Activated CD4-positive, alpha-beta T cell treated with anti-CD3 and anti-CD28 coated beads for 36 hours (primary cell): ENCODE results near the gene FUT3. TPM values are rescaled to one million over a fixed set of nuclear protein-coding genes. Genes with fewer than 3 reads are reported as not detected.

Experiments
- ATAC-seq: fragments of 200-7000 bp; cut with Tn5 transposase; one replicate; pipeline ENCODE4 v1.10.0; 2021; ENCODE audit warnings: mild to moderate bottlenecking, moderate library complexity
- CTCF ChIA-PET: fragments of 350-600 bp; sonication (Branson Sonifier 250); formaldehyde crosslinking; loops from one replicate; lab custom pipeline; 2021; ENCODE audit warnings: antibody characterized with exemption; lab: Charles Lee
- POLR2A ChIA-PET: fragments of 350-600 bp; sonication (Branson Sonifier 250); formaldehyde crosslinking; loops from one replicate; lab custom pipeline; 2021; ENCODE audit warnings: antibody characterized with exemption, inconsistent platforms; lab: Charles Lee
- DNase-seq: peaks from one replicate; pipeline ENCODE4 v3.0.0-alpha.2; 2020
- H3K27ac Mint-ChIP-seq: one replicate; pipeline ENCODE4 v1.8.0; 2021; ENCODE audit warnings: mixed read lengths
- H3K27me3 Mint-ChIP-seq: one replicate; pipeline ENCODE4 v1.8.0; 2021; ENCODE audit warnings: mixed read lengths
- H3K36me3 Mint-ChIP-seq: one replicate; pipeline ENCODE4 v1.8.0; 2021; ENCODE audit warnings: low read depth, mixed read lengths
- H3K4me1 Mint-ChIP-seq: one replicate; pipeline ENCODE4 v1.8.0; 2021; ENCODE audit warnings: mixed read lengths
- H3K4me3 Mint-ChIP-seq: one replicate; pipeline ENCODE4 v1.8.0; 2021; ENCODE audit warnings: mild to moderate bottlenecking, moderate library complexity, mixed read lengths
- H3K9me3 Mint-ChIP-seq: one replicate; pipeline ENCODE4 v1.8.0; 2021; ENCODE audit warnings: low read depth, mixed read lengths
- intact Hi-C, 2 experiments: fragments of 100-400 bp; cut with DNase I in 1 of 2; cut with micrococcal nuclease in 1 of 2; formaldehyde crosslinking; loops; one replicate each; pipeline versions ENCODE4 v1.14.2 to v1.15.1; 2022 to 2024; cut with DNase I, micrococcal nuclease
- total RNA-seq, 2 experiments: library from RNA; stranded (reverse); gene quantifications; one replicate each; pipeline ENCODE4 v1.2.3, GENCODE V29; 2021

FUT3 gene
- total RNA-seq, result not detected

GRCh38 chr19:5851302-5851701, at the start of gene FUT3:
Gene FUT3, minus strand, starts transcription at chr19:5851449.
- intact Hi-C loops, result no loop called here
- Mint-ChIP-seq H3K27me3 (no peaks in the 10 kb centered on the region), H3K4me1 (no peaks in the 10 kb centered on the region), H3K9me3 (no peaks in the 10 kb centered on the region), H3K36me3 (no peaks in the 10 kb centered on the region), H3K4me3 (no peak within 1 kb of the TSS), H3K27ac (no peak within 1 kb of the TSS)
- POLR2A ChIA-PET, result no interaction called here
- no peak for DNase-seq
- CTCF ChIA-PET, result interaction anchor here (0.6 kb wide), 1 partner anchor 12 kb away, joined by 3 read pairs; no protein-coding TSS in a partner anchor
- ATAC-seq, result no peak

DNA sequence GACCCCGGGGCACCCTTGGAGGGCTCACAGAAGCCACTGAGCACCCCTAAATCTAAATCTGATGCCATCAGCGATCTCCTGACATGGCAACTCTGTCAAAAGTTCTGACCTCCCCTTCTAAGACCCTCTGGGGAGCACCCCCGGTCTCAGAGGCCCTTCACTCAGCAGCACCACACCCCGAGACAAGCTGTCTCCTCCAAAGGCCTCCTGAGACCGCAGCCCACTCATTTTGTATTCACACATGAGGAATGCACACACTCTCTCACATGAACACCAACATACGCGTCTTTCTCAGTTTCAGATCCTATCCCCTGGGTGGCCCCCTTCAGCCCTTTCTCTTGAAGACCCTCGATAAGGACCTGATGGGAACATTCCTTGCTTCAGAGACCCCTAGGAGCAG, 49.7 kb upstream of the FUT3 start:
- Mint-ChIP-seq H3K36me3 (peaks cover 8% of the 10 kb centered on the region), H3K27me3 (no peaks in the 10 kb centered on the region), H3K4me1 (peaks cover 18% of the 10 kb centered on the region), H3K4me3 (peak overlapping the region; percentile 3), H3K27ac (peak overlapping the region; percentile 58), H3K9me3 (no peaks in the 10 kb centered on the region)
- CTCF ChIA-PET, result no interaction called here
- POLR2A ChIA-PET, result no interaction called here
- intact Hi-C loops, result loop anchor here (5.0 to 10.0 kb wide), 4 partner anchors 471 to 1834 kb away; partner anchors contain the start of genes ALKBH7 (in 1 of the 2), CHAF1A (in 1 of the 2), SH3GL1 (in 1 of the 2) and ZBTB7A (in 1 of the 2)
- DNase-seq, result no peak
- no peak for ATAC-seq

GRCh38 chr19:5899728-5900526, 48.7 kb upstream of the FUT3 start:
- no peak for DNase-seq
- POLR2A ChIA-PET, result interaction anchor here (0.8 kb wide), 1 partner anchor 49 kb away, joined by 4 read pairs; no protein-coding TSS in a partner anchor
- Mint-ChIP-seq H3K4me1 (peaks cover 16% of the 10 kb centered on the region), H3K27ac (no peak overlapping the region), H3K36me3 (peaks cover 11% of the 10 kb centered on the region), H3K27me3 (no peaks in the 10 kb centered on the region), H3K4me3 (no peak overlapping the region), H3K9me3 (no peaks in the 10 kb centered on the region)
- ATAC-seq, result no peak
- intact Hi-C loops, result loop anchor here (5.0 to 10.0 kb wide), 4 partner anchors 472 to 1833 kb away; partner anchors contain the start of genes ALKBH7 (in 1 of the 2), CHAF1A (in 1 of the 2), SH3GL1 (in 1 of the 2) and ZBTB7A (in 1 of the 2)
- CTCF ChIA-PET, result interaction anchor here (0.6 kb wide), 1 partner anchor 13 kb away, joined by 3 read pairs; no protein-coding TSS in a partner anchor

DNA sequence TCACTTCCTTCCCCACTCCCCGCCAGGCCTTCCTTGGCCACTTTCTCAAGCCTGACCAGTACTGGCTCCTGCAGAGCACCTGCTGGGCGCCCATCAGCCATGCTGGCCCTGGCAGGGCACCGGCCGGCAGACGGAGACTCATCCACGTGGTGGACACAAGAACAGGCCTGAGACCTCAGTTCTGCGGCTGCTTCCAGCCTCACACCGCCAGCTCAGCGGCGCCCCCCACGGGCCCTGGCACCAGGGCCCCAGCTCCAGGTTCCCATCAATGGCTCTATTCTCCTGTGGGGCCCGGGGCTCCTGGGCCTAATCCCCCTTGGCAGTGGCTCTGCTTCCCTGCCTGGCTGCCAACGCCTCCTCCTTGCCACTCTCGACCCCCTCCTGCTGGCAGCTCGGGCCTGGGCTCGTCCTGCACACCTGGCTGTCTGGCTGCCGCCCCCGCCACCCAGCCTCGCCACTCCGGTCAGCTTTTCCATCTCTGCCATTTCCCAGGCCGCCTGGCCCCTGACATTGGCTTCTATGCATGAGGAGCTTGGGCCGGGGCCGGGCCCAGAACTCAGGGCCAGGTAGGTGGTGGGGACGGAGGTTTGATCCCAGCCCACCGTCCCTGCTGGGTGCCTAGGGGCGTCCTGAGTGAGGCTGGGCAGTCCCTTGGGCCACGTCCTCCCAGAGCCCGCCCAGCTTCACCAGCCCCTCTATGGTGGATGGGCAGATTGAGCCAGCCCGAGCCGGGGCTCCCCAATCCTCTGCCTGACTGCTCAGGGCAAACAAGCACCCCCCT, 46.1 kb upstream of the FUT3 start:
- Mint-ChIP-seq H3K9me3 (no peaks in the 10 kb centered on the region), H3K4me1 (peaks cover 13% of the 10 kb centered on the region), H3K27me3 (no peaks in the 10 kb centered on the region), H3K4me3 (no peak overlapping the region), H3K27ac (no peak overlapping the region), H3K36me3 (peaks cover 11% of the 10 kb centered on the region)
- no peak for ATAC-seq
- ChIA-PET POLR2A (interaction anchor here (0.6 kb wide), 1 partner anchor 378 kb away, joined by 4 read pairs; no protein-coding TSS in a partner anchor), CTCF (no interaction called here)
- intact Hi-C loops, result no loop called here
- DNase-seq, result no peak

DNA sequence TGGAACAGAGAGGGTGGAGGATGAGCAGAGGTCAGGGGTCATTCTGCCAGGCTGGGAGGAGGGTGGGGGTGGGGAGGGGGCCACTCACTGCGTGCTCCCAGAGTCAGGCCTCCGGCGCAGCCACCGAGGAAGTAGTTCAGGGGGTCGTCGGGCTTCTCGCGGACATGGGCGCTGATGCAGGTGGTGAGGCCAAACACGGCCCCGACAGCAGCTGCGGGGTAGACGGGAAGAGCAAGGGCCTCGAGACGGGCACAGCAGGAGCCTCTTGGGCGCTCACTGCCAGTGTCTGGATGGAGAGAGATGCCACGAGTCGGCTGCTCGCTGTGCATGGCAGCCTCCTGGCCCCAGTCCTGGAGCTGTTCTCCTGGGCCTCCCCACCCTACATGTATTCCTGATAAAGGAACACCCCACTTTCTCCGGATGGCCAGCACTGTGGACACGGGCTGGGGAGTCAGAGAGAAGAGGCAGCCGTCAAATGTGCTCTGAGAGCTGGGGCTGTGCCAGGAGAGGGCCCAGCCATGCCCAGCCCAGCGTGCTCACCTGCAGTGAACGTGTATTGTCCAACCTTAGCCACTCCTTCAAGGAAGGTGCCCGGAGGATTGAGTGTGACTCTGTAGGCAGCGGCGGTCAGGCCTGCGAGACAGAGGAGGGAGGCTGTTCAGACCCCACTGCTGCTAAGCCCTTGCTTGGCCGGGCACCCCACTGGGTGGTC, 45.3 kb upstream of the FUT3 start:
- no peak overlapping the region for H3K27ac Mint-ChIP-seq
- ATAC-seq, result no peak
- intact Hi-C loops, result no loop called here
- H3K4me3 Mint-ChIP-seq, result no peak overlapping the region
- H3K27me3 Mint-ChIP-seq, result no peaks in the 10 kb centered on the region
- H3K36me3 Mint-ChIP-seq, result peaks cover 11% of the 10 kb centered on the region
- DNase-seq, result no peak
- ChIA-PET POLR2A (interaction anchor here (0.6 kb wide), 1 partner anchor 377 kb away, joined by 4 read pairs; no protein-coding TSS in a partner anchor), CTCF (no interaction called here)
- H3K4me1 Mint-ChIP-seq, result peaks cover 10% of the 10 kb centered on the region
- no peaks in the 10 kb centered on the region for H3K9me3 Mint-ChIP-seq

DNA sequence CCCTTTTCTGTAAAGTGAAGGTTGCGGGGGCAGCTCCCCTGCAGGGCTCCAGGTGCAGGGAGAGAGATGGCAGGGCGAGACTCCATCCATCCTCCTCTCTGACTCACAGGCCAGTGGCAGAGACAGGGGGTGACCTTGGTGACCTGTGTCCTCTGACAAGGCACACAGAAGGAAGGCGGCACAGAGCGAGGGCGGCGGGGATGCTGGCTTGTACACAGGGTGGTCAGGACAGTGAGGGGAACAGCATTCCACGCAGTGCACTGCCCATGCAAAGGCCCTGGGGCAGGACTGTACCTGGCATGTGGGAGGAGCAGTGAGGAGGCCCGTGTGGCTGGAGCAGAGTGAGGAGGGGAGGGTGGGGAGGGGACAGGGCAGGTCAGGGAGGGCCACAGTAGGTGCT, 44.6 kb upstream of the FUT3 start:
- Mint-ChIP-seq H3K36me3 (peaks cover 8% of the 10 kb centered on the region), H3K4me1 (peaks cover 5% of the 10 kb centered on the region), H3K27me3 (no peaks in the 10 kb centered on the region), H3K9me3 (no peaks in the 10 kb centered on the region), H3K27ac (no peak overlapping the region), H3K4me3 (no peak overlapping the region)
- intact Hi-C loops, result no loop called here
- ATAC-seq (no peak), DNase-seq (no peak)
- ChIA-PET POLR2A (no interaction called here), CTCF (no interaction called here)

DNA sequence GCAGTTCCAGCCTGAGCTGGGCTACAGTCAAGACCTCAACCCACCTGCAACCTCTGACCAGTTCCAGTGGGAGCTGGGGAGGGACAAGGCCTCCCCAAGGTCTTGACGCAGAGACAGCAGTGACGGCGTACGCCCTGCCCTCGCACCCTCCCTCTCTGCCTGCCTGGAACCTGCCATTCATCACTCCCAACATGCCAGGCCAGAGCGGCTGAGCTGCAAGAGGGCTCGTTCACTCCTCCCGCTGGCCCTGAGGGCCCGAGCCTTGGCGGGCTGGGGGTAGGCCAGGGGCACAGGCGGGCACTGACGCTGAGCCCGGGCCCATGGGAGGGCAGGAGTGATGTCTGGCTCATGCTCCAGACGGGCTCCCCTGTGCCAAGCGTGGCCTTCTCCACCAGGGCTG, 44.2 kb upstream of the FUT3 start:
- POLR2A ChIA-PET, result no interaction called here
- H3K27me3 Mint-ChIP-seq, result no peaks in the 10 kb centered on the region
- no peak overlapping the region for H3K4me3 Mint-ChIP-seq
- no peak overlapping the region for H3K27ac Mint-ChIP-seq
- no peak for DNase-seq
- no peak for ATAC-seq
- H3K4me1 Mint-ChIP-seq, result peaks cover 4% of the 10 kb centered on the region
- intact Hi-C loops, result no loop called here
- H3K36me3 Mint-ChIP-seq, result peaks cover 7% of the 10 kb centered on the region
- CTCF ChIA-PET, result no interaction called here
- H3K9me3 Mint-ChIP-seq, result no peaks in the 10 kb centered on the region

DNA sequence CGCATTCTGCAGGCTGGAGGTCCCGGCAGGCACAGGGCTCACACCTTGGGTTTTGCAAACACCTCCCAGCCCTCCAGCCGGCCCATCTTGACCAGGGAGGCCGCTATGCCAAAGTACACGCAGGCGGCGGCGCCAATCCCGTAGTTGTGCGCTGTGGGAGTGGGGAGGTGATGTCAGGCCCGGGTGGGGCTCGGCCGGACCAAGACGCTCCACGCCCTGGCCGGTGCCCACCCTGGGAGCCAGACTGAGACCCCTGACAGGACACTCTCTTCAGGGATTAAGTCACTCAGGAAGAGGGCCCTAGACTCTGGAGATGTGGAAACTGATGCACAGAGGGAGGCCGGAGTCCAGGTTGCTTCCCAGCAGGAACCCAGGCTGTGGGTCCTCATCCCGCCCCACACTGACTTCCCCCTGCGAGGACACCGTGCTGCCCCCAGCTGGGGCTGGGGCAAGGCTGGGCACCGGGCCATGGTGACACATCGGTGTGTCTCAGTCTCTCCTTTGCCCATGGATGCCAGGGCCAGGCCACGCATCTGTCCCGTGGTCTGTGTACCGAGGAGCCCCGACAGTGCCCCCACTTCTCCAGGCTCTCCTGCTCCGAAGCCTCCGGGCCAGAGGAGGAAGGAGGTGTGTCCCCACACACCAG, 43.6 kb upstream of the FUT3 start:
- H3K36me3 Mint-ChIP-seq, result peaks cover 4% of the 10 kb centered on the region
- ATAC-seq, result no peak
- intact Hi-C loops, result no loop called here
- ChIA-PET CTCF (no interaction called here), POLR2A (no interaction called here)
- H3K27me3 Mint-ChIP-seq, result no peaks in the 10 kb centered on the region
- H3K27ac Mint-ChIP-seq, result no peak overlapping the region
- no peaks in the 10 kb centered on the region for H3K4me1 Mint-ChIP-seq
- DNase-seq, result no peak
- H3K4me3 Mint-ChIP-seq, result no peak overlapping the region
- H3K9me3 Mint-ChIP-seq, result no peaks in the 10 kb centered on the region

- Mint-ChIP-seq H3K27ac (no peak overlapping the region), H3K9me3 (no peaks in the 10 kb centered on the region), H3K4me1 (no peaks in the 10 kb centered on the region), H3K4me3 (no peak overlapping the region), H3K27me3 (no peaks in the 10 kb centered on the region), H3K36me3 (peaks cover 4% of the 10 kb centered on the region)
- intact Hi-C loops, result no loop called here
- CTCF ChIA-PET, result interaction anchor here (1.4 kb wide), 1 partner anchor 8 kb away, joined by 4 read pairs; no protein-coding TSS in a partner anchor
- DNase-seq, result no peak
- POLR2A ChIA-PET, result no interaction called here
- ATAC-seq, result no peak
These were observed 42.9 kb upstream of the FUT3 start for GRCh38 chr19:5893907-5894703.

DNA sequence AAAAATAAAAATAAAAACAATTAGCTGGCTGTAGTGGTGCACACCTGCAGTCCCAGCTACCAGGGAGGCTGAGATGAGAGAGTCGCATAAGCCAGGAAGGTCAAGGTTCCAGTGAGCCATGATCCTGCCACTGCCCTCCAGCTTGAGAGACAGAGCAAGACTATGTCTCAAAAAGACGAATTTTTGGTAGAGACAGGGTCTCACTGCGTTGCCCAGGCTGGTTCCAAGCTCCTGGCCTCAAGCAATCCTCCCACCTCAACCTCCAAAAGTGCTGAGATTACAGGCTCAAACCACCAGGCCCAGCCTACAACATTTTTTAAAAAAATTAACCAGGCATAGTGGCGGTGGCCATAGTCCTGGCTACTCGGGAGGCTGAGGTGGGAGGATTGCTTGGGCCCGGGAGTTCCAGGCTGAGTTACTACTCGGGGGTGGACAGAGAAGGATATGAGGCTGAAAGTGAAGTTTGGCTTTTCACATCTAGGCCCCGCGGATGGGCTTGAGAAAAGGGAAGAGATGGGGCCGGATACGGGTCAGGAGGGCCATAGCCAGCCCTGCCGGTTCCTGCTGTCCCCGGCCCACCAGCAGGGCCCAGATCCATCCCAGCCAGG, 42.2 kb upstream of the FUT3 start:
- H3K36me3 Mint-ChIP-seq, result peaks cover 4% of the 10 kb centered on the region
- H3K27ac Mint-ChIP-seq, result no peak overlapping the region
- CTCF ChIA-PET, result interaction anchor here (0.6 to 2.5 kb wide), 3 partner anchors 9 to 469 kb away, joined by 3 to 10 read pairs (median 4); no protein-coding TSS in a partner anchor
- ATAC-seq, result no peak
- intact Hi-C loops, result no loop called here
- no peaks in the 10 kb centered on the region for H3K4me1 Mint-ChIP-seq
- no peaks in the 10 kb centered on the region for H3K9me3 Mint-ChIP-seq
- no peaks in the 10 kb centered on the region for H3K27me3 Mint-ChIP-seq
- H3K4me3 Mint-ChIP-seq, result no peak overlapping the region
- POLR2A ChIA-PET, result interaction anchor here (1.0 kb wide), 1 partner anchor 11 kb away, joined by 3 read pairs; no protein-coding TSS in a partner anchor
- DNase-seq, result no peak
